ENCODE measurements around the gene HUS1B.
A peak's percentile ranks its signal among the peaks of the same experiment; 100 is the strongest.
"Not testable (repeated sequence)": the region's sequence is repeated elsewhere in the genome, so short reads cannot be mapped to it uniquely, and the experiment has no call there.

Gene HUS1B

DNA sequence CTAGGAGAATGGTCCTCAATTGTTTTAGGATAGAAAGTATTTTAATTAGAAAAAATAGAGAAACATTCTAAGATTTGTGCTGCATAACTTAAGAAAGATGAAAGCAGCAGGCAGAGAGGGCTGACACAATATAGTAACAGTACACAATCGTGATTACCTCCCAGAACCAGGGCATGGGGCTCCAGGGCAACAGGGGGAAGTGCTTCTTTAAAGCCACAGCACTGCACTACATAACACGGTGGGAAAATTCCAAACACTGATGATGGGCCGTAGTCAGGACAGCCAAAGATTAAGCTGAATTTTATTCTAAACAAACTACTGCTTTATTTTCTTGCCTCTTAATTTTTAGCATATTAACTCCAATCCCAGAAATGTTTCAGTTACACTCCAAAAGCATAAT is 21.6 kb upstream of the HUS1B start:
- no peak for DNase-seq

DNA sequence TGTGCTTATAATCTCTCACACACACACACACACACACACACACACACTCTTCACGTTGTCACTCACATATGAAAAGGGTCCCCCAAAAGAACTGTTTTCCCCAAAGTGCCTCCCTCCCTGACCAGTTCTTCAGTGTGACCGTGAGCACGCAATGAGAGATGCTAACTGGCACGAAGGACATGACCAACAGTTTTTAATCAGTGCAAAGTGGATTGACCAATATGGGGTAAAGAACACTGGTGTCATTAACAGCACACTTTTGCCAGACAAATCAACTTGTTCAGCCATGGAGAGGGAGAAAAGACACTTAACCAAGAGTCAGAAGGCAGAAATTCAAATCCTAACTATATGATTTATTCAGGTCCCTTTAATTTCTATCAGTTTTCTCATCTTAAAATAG is 21.0 kb upstream of the HUS1B start:
- DNase-seq, result no peak

DNA sequence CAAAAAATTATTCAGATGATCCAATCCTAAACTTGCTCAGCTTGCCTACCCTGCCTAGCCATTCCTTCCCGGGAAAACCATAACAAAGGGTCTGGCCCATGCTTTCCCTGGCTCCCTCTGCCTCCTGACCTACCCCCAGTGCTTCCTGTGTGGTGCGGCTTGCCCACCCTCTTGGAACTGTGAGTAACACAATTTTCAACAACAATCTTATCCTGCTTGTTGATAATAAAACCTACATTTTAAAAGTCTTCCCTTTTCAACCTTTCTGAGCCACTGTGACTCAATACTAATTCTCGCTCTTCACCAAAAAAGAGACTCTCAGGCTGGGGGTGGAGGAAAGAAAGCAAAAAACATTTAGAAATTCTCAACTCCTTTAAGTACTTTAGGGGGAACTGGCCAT is 18.1 kb upstream of the HUS1B start:
- no peak for DNase-seq

DNA sequence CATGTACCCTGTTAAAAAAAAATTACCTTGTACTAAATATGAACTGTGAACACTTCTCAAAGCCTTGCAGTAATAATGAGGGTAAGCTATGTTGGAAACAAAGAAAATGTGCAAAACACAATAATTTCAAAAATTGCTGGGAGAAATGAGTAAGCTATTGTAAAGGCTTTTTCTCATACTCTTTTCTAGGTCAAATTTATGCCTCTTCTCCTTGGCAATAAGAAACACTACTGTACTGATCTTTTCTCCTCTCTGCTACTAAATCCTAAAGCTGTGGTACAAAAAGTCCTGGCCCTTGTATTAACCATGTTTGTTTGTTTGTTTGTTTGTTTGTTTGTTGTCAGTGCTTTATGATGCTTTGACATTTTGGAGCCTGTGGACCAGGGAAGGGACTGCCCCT is 17.5 kb upstream of the HUS1B start:
- DNase-seq, result no peak

DNA sequence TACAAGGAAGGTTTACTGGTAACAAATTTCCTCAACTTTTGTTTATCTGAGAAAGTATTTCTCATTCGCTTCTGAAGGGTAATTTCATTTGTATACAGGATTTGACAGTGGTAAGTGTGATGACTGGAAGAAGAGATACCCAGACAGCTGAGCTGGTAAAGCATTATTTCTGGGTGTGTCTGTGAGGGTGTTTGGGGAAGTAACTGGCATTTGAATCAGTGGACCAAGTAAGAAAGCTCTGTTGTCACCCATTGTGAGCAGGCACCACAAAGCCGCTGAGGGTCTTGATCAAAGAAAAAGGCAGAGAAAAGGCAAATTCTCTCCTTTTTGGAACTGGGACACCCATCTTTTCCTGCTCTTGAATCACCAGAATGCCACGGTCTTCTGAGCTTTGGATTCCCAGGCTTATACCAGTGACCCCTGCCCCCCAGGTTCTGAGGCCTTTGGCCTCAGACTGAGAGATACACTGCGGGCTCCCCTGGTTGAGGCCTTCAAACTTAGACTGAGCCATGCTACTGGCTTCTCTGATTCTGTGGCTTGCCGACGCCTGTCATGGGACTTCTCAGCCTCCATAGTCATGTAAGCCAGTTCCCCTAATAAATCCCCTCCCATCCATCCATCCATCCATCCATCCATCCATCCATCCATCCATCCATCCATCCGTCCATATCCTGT is 10.5 kb upstream of the HUS1B start:
- DNase-seq, result no peak

DNA sequence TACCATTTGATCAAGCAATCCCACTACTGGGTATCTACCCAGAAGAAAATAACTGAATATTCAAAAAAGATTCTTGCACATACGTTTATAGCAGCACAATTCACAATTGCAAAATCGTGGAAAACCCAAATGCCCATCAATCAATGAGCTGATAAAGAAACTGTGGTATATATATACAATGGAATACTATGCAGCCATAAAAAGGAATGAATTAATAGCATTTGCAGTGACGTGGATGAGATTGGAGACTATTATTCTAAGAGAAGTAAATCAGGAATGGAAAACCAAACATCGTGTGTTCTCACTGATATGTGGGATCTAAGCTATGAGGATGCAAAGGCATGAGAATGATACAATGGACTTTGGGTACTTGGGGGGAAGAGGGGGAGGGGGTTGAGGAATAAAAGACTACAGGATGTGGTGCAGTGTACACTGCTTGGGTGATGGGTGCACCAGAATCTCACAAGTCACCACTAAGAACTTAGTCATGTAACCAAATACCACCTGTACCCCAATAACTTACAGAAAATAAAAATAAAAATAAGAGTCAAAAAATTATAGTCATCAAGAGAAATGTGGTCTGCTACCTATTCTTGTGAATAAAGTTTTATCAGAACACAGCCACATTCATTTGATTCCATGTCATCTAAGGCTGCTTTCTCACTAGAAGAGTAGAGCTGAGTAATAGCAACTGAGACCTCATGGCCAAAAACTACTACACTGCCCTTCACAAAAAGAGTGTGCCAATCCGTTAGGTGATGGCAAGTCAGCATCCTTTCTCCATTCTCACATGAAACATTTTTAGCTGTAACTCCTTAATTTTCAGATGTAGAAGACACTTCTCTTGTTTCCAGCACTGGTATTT is 8.7 kb upstream of the HUS1B start:
- no peak for DNase-seq

DNA sequence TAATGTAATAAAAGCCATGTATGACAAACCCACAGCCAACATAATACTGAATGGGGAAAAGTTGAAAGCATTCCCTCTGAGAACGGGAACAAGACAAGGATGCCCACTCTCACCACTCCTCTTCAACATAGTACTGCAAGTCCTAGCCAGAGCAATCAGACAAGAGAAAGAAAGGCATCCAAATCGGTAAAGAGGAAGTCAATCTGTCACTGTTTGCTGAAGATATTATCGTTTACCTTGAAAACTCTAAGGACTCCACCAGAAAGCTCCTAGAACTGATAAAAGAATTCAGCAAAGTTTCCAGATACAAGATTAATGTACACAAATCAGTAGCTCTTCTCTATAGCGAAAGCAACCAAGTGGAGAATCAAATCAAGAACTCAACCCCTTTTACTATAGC is 6.9 kb upstream of the HUS1B start:
- not testable (repeated sequence) for DNase-seq

DNA sequence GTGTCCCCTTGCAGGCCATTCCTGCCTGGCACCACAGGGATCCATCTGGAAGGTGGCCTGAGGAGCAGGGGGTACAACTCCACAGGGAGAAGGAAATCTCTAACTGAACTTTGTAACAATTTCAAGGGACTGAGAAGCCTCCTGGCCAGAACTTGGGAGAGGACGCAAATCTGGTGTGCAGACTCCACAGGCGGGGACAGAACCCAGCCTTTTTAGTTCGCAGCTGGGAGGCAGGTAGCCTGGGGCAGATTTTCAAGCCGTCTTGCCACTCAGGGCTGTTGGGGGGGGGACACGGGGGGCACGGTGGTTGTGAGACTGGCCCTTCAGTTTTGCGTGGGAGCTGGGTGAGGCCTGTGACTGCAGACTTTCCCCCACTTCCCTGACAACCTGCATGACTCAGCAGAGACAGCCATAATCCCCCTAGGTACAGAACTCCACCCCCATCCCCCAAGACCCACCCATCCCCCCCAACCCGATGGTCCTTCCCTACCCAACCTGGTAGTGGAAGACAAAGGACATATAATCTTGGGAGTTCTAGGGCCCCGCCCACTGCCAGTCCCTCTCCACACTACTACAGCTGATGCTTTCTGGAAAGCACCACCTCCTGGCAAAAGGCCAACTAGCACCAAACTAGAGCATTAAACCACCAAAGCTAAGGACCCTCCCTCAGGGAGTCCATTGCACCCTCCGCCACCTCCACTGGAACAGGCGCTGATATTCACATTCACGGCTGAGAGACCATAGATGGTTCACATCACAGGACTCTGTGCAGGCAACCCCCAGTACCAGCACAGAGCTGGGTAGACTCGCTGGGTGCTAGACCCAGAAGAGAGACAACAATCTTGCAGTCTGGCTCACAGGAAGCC is 3.0 kb upstream of the HUS1B start:
- DNase-seq, result no peak

DNA sequence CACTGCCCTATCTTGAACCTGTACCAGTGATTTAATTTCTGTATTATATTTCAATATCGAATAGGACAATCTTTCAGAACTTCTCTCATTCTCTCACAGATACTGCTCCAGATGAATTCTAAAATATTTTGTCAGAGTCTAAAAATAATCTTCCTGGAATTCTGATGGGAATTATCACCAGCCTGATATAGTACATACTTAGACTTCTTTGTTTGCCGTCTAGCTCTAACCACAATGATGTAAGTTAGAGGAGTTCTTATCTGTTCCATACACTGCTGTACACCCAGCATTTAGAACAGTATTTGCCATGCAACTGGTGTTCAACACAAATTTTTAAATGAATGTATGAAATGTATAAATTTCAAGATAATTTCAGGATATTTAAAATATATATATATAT is 1.3 kb upstream of the HUS1B start:
- DNase-seq, result no peak

DNA sequence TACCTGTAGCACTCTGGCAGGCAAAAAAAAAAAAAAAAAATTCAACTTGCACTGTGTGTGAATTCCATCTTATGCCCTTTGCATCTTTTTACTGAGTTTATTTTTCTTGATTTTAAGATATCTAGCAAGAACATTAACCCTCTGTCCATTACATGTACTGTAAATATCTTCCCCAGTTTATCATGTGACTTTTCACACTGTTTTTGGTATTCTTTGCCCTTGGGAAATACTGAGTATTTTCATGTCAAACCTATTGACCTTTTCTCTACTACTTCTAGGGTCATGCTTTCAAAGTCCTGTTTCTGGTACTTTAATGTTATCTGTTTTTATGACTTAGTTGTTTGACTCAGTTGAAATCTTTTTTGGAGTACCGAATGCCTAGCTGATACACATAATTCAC is 843 bp upstream of the HUS1B start:
- DNase-seq, result no peak

DNA sequence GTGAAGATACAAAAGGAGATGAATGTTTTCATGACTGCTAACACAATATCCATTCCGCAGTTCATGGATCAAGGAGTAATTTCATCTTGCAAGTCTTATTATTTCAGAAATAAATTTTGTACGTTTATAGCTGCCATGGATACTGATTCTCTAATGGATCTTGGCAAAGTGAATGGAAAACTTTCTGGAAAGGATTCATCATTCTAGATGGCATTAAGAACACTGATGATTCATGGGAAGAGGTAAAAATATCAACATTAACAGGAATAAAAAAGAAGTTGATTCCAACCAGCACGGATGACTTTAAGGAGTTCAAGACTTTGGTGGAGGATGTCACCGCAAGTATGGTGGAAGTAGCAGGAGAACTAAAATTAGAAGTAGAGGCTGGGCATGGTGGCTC is 2.8 kb downstream of the HUS1B start:
- DNase-seq, result no peak

DNA sequence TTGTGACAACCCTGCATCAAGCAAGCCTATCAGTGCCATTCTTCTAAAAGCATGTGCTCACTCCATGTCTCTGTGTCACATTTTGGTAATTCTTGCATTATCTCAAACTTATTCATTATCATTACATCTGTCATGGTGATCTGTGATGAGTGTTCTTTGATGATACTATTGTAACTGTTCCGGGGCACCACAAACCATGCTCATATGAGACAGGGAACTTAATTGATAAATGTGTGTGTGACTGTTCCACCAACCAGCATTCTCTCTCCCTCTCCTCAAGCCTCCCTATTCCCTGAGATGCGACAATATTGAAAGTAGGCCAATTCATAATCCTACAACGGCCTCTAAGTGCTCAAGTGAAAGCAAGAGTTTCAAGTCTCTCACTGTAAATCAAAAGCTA is 4.0 kb downstream of the HUS1B start:
- no peak for DNase-seq

DNA sequence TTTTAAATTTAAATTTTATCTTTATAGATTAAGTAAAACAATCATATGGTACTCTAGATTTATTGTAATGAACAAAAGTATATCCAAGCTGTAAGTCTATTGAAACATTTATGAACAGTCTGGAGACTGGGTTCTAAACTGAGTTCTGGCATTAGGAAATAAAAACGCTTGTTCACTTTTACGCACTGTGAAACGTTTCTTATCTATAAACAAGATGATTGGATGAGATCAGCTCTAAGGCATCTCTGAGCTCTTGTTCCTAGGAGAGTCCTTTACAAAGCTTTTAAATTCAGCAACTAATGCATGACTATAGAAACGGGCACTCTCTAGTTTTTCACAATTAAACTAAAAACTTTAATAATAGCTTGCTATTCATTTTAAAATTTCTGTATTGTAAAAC is 6.8 kb downstream of the HUS1B start:
- DNase-seq, result no peak

DNA sequence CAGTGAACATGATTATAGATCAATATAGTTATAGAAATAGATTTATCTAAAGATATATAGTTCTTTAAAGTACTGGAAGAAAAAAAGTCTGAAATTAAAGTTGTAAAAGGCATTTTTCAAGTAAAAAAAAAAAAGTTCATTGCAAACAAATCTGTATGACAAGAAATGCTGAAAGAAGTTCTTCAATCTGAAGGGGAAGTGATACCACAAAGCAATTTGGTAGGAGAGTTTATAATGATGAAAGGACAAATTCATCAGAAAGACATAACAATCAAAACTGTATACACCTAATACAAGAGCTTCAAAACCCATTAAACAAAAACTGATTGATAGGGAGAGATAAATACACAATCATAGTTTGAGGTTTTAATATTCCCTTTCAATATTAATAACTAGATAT is 14.1 kb downstream of the HUS1B start:
- no peak for DNase-seq

DNA sequence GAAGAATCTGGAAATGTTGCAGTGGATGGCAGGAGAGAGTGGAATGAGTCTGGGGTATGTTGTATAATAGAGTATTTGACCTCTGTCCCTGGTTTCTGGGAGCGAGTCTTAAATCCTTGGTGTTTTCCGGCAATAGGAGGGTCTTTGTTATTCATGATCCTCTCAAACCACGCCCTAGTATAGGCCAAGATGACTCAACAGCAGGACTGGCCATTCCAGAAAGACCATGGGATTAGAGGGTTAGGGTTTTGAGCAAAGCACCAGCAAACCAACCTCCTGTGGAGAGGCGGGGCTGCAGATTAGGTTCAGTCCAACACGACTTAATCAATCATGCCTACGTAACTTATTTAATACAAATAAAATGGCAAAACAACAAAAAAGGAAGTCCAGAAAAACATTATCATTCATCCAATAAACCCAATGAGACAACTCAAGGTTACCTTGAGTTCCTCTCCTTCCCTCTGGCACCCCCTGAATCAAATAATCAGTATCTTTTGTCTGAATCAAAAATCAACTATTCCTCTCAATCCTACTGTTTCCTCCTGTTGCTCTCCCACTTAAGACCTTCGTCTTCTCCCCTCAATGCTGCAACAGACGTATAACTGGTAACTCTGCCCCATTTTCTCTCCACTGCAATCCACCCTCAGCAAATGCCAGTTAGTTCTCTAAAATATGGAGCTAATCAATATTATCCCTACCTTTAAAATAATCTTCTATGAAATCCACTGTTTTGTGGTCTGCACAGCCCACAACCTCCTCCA is 15.5 kb downstream of the HUS1B start:
- DNase-seq, result no peak

DNA sequence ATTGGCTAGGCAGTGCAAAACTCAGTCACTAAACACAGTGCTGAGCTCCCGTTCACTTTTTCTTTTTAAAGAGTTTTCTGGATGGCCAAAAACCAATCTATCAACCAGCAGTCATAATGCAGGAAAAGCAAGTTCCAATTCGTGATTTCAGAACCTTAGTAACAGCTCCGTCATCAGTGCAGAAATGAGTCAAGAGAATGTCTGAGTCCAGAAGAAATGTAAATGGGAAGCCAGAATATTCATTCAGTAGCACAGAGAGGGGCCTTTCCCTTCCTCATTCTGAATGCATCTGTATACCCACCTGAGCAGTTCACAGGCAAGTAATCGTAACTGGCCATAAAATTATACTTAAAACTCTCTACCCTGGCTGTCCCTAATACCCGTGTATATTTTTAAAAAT is 20.4 kb downstream of the HUS1B start:
- DNase-seq, result no peak

DNA sequence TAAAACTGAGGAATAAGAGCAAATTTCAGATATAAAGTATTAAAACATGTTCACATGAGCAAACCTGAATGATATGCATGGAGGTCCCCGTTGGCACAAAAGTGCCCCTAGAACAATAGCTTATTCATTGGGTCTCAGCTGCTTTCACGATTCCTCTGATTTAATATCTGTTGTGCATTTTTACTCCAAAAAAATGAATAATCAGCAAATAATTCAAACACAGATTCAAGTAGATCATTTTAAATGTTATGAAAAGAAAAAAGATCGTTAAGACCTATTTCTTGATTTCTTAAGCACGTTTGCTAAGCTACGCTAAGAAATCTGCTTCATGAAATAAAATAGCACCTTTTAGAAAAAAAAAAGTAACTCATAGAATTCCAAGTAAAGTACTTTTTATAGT is 21.7 kb downstream of the HUS1B start:
- no peak for DNase-seq

DNA sequence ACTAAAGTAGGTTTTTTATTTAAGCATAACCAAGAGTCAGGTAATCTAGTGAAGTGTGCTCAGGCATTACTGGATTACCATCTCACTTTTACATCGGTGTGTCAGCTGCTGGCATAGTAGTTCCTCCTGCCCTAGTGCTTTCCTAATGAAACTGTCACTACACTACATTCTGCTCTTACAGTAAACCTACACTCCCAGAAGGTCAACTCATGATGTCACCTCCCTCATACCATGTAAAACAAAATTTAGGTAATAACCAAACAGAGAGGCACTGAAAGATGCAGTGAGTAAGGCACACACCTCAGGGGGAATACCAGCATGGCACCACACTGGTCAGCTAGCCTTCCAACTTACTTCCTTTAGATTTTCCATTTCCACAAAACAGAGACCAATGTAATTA is 23.3 kb downstream of the HUS1B start:
- no peak for DNase-seq

DNA sequence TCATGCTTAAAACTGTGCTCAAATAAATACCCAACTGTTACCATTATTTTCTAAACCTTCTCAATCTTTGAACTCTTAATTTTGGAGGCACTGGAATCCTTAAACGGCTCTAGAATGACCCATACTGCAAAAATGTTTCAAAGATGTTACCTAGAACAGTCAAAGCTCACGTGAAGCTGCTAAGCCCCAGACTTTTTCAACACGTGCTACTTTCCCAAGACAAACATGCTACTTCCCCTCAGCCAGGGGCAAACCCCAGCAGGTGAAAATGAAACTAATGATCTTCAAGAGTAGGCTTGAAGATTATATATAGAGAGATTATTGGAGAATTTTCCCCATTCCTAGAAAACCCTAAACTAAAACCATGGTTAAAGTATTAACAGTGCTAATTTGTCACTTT is 28.1 kb downstream of the HUS1B start:
- no peak for DNase-seq

DNA sequence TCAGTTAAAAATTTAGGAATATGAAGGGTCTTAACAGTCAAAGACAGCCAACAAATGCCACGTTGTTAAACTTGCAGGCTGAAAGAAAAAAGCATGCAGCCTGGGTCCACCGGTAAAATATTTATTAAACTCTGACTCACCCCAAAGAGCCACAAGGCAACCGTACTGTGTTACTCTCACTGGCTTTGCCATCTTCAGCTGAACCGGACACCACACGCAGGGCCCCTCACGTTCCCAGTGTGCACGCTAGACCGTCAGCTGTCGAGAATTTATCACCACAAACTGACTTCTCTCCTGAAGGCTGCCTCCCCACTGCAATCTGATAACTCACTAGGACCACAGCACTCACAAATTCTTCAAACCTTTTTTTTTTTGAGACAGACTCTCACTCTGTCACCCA is 30.7 kb downstream of the HUS1B start:
- no peak for DNase-seq

DNA sequence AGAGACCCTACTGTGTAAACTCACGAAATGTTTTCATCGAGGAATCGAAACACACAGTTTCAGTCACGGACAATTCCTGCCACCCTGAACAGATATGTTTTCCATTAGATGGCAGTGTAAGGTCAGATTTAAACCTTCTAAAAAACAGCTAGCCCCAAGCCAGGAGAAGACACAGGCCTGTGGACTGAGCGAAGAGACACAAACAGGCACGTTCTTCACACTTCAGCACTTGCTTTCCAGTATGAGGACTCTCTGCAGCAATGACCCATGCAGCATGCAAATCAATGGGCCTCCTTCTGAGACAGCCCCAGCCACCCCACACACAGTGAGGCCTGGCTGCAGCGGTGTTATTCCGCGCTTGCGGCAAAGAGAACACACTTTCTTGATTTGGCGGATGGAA is 31.9 kb downstream of the HUS1B start:
- DNase-seq, result peak; percentile 3 to 46 (median 8)

DNA sequence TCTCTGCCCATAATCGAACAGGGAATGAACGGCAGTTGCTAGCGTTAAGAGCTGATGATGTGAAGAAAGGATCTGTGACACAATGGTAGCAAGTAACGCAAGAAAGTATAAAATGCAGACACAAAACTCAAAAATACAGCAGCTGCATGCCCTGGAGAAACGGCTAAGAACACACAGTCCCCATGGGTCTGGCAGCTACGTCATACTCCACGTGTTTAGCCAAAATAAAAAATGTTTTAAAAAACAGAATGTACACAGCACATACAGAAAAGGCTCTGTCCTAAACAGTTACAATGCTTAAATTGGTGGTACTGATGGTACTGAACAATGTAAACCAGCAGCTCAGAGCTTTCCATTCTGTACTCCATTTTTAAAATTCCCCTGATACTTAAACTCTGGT is 34.4 kb downstream of the HUS1B start:
- DNase-seq, result no peak

DNA sequence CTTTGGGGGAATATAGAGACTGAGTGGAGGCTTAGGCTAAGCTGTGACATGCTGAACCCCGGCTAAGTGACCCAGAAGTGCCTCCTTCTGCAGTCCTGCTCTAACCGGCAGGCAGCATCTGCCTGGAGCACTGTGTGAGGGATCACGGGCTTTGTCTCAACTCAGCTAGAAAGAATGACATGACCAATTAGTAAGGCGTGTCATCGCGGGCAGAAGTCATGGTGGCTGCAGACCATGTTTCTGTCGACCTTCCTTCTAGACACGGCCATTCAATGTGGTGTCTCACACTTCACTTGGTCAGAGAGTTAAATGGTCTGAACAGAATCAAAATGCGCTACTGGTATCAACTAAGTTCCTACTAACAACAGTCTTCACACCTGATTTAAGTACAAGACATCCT is 35.0 kb downstream of the HUS1B start:
- DNase-seq, result no peak
